Loucy (cell line): ENCODE data around the gene DUSP2.

Experiments used
- H2AFZ ChIP-seq: fragments of 200-600 bp; sonication (generic); 2 replicates; pipeline ENCODE4 v1.6.0; 2016; ENCODE audit warnings: antibody characterized with exemption, mild to moderate bottlenecking, low read length, moderate library complexity
- H3F3A ChIP-seq: fragments of 200-600 bp; 2 replicates; pipeline ENCODE4 v1.6.0; 2016; ENCODE audit warnings: antibody characterized with exemption, low read depth, mild to moderate bottlenecking
- H3K27me3 ChIP-seq: fragments of 200-600 bp; sonication (generic); 2 replicates; pipeline ENCODE4 v1.6.1; 2014; ENCODE audit warnings: low read length, mild to moderate bottlenecking; ENCODE audit not compliant: insufficient read depth, poor library complexity, severe bottlenecking
- H3K36me3 ChIP-seq: fragments of 200-600 bp; sonication (generic); 2 replicates; pipeline ENCODE4 v1.6.1; 2016; ENCODE audit warnings: low read length; ENCODE audit not compliant: insufficient read depth
- H3K4me1 ChIP-seq: fragments of 200-600 bp; sonication (generic); 2 replicates; pipeline ENCODE4 v1.5.1; 2014; ENCODE audit warnings: low read length, mild to moderate bottlenecking; ENCODE audit not compliant: insufficient read depth, poor library complexity, severe bottlenecking
- H3K4me2 ChIP-seq: fragments of 200-600 bp; sonication (generic); 2 replicates; pipeline ENCODE4 v1.6.0; 2014; ENCODE audit warnings: antibody characterized with exemption, low read length, low read depth, mild to moderate bottlenecking; ENCODE audit not compliant: poor library complexity, severe bottlenecking
- H3K4me3 ChIP-seq: fragments of 200-600 bp; sonication (generic); 2 replicates; pipeline ENCODE4 v1.5.1; 2014; ENCODE audit warnings: low read length, mild to moderate bottlenecking, mixed read lengths; ENCODE audit not compliant: poor library complexity, severe bottlenecking
- H3K79me2 ChIP-seq: fragments of 200-600 bp; sonication (generic); 2 replicates; pipeline ENCODE4 v1.6.1; 2014; ENCODE audit warnings: low read length; ENCODE audit not compliant: insufficient read depth
- H3K9ac ChIP-seq: fragments of 200-600 bp; sonication (generic); 2 replicates; pipeline ENCODE4 v1.6.0; 2014; ENCODE audit warnings: mild to moderate bottlenecking, low read depth, low read length, moderate library complexity; ENCODE audit not compliant: poor library complexity, severe bottlenecking
- H3K9me2 ChIP-seq: fragments of 200-600 bp; sonication (generic); replicated peaks from 2 replicates; pipeline ENCODE4 v1.6.1; 2016; ENCODE audit warnings: low read depth, low read length, mixed read lengths
- H3K9me3 ChIP-seq: fragments of 200-600 bp; sonication (generic); 2 replicates; pipeline ENCODE4 v1.6.1; 2014; ENCODE audit warnings: mild to moderate bottlenecking, antibody characterized with exemption, low read length, low read depth; ENCODE audit not compliant: insufficient read depth
- H4K20me1 ChIP-seq: fragments of 200-600 bp; sonication (generic); 2 replicates; pipeline ENCODE4 v1.6.0; 2014; ENCODE audit warnings: antibody characterized with exemption, low read length, mild to moderate bottlenecking; ENCODE audit not compliant: insufficient read depth, poor library complexity, severe bottlenecking
- CTCF ChIP-seq: fragments of 200-600 bp; sonication (generic); conservative IDR thresholded peaks from 2 replicates; pipeline ENCODE4 v1.5.1; 2014; ENCODE audit warnings: mild to moderate bottlenecking, antibody characterized with exemption, low read length
- EZH2phosphoT487 ChIP-seq: fragments of 200-600 bp; IDR thresholded peaks from 2 replicates; pipeline ENCODE4 v1.6.1; 2018; ENCODE audit warnings: antibody characterized with exemption, mild to moderate bottlenecking, moderate library complexity, borderline replicate concordance

DUSP2 gene

DNA sequence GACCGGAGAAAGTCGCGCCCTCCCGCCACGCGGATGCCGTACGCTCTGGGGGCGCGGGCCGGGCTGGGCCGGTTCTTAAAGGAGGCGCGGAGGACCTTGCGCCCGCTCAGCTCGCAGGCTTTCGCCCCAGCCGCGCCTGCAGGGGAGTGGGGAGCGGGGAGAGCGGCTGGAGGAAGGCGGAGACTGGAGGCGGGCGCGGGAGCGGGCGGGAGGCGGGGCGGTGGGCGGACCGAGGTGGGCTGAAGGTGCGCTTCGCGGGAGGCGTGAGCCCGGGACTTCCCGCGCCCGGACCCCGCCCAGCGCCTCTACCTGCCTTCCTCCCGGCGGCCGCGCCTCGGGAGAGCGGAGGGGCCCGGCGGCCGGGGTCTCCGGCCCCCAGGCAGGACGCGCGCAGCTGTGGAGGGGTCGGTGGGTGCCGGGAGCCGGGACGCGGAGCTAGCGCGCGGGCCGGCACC is 28.8 kb downstream of the DUSP2 start, which contains the start of gene ADRA2B:
Gene ADRA2B, minus strand, starts transcription at position 148 of the 455 bp plus-strand sequence. CDS start 422 bp downstream, outside the sequence.
- Histone ChIP-seq H3K4me3 (no peak within 1 kb of the TSS), H3K4me2 (no peak within 1 kb of the TSS), H2AFZ (no peak within 1 kb of the TSS), H4K20me1 (no peaks in the 10 kb centered on the region), H3K4me1 (no peaks in the 10 kb centered on the region), H3F3A (no peaks in the 10 kb centered on the region), H3K9me3 (no peaks in the 10 kb centered on the region), H3K27me3 (no peaks in the 10 kb centered on the region), H3K9ac (no peak within 1 kb of the TSS), H3K36me3 (no peaks in the 10 kb centered on the region), H3K9me2 (no peaks in the 10 kb centered on the region), H3K79me2 (no peaks in the 10 kb centered on the region)
- TF ChIP-seq EZH2phosphoT487, result no peak
- no peak for TF ChIP-seq CTCF

- H3K4me2 ChIP-seq, result no peak overlapping the region
- H3K4me1 ChIP-seq, result no peaks in the 10 kb centered on the region
- no peaks in the 10 kb centered on the region for H3K79me2 ChIP-seq
- H3K9me2 ChIP-seq, result no peaks in the 10 kb centered on the region
- no peak overlapping the region for H3K9ac ChIP-seq
- no peaks in the 10 kb centered on the region for H4K20me1 ChIP-seq
- no peak overlapping the region for H3K4me3 ChIP-seq
- TF ChIP-seq EZH2phosphoT487, result no peak
- no peak for TF ChIP-seq CTCF
- H3F3A ChIP-seq, result no peaks in the 10 kb centered on the region
- H3K36me3 ChIP-seq, result no peaks in the 10 kb centered on the region
- no peaks in the 10 kb centered on the region for H3K27me3 ChIP-seq
- H2AFZ ChIP-seq, result no peak overlapping the region
- no peaks in the 10 kb centered on the region for H3K9me3 ChIP-seq
Measured at GRCh38 chr2:96115631-96116423, 29.4 kb downstream of the DUSP2 start.

DNA sequence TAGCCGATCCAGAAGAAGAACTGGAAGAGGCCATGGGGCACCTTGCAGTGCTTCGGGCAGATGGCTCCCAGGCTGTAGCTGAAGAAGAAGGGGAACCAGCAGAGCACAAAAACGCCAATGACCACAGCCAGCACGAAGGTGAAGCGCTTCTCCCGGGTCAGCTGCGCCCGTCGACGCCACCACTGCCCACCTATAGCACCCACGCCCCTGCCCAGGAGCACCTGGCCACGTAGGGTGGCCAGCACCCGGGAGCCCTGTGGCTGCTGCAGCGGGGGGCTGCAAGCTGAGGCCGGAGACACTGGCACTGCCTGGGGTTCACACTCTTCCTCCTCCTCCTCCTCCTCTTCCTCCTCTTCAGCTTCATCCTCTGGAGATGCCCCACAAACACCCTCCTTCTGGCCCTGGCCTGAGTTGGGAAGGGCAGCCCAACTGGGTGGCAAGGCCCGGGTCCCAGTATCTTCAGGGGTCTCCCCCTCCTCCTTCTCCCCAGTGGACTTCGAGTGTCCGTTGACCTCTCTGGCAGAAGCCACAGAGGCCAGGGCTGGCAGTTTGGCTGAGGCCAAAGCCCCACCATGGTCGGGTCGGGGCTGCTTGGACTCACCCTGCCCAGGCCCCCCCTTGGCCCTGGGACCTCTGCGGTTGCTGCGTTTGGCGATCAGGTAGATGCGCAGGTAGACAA is 30.2 kb downstream of the DUSP2 start:
- Histone ChIP-seq H3K36me3 (no peaks in the 10 kb centered on the region), H3K27me3 (no peaks in the 10 kb centered on the region), H3K4me2 (no peak overlapping the region), H3K9ac (no peak overlapping the region), H4K20me1 (no peaks in the 10 kb centered on the region), H3K4me1 (no peaks in the 10 kb centered on the region), H3F3A (no peaks in the 10 kb centered on the region), H3K9me2 (no peaks in the 10 kb centered on the region), H2AFZ (no peak overlapping the region), H3K9me3 (no peaks in the 10 kb centered on the region), H3K4me3 (no peak overlapping the region), H3K79me2 (no peaks in the 10 kb centered on the region)
- no peak for TF ChIP-seq EZH2phosphoT487
- TF ChIP-seq CTCF, result no peak
